Astrocyte of the hippocampus (primary cell): ENCODE measurements around the gene CGB8.
"Not testable (repeated sequence)": the region's sequence is repeated elsewhere in the genome, so short reads cannot be mapped to it uniquely, and the experiment has no call there.

Source experiments
- DNase-seq: peaks from one replicate; pipeline ENCODE4 v3.0.0; 2011; ENCODE audit warnings: low read depth, low spot score

Gene CGB8

GRCh38 chr19:49030323-49030722 lies 18.6 kb downstream of the CGB8 start:
- DNase-seq = not testable (repeated sequence)

GRCh38 chr19:49029749-49030148 lies 19.2 kb downstream of the CGB8 start:
- DNase-seq = peak; percentile 66

GRCh38 chr19:49028686-49029085 lies 20.2 kb downstream of the CGB8 start:
- not testable (repeated sequence) for DNase-seq

- DNase-seq = peak; percentile 30
Observed at GRCh38 chr19:49025599-49025998, 23.3 kb downstream of the CGB8 start.

- DNase-seq = not testable (repeated sequence)
Observed at GRCh38 chr19:49025088-49025487, 23.8 kb downstream of the CGB8 start.

GRCh38 chr19:49024233-49024632 lies 24.7 kb downstream of the CGB8 start, which contains the start of gene CGB3:
Gene CGB3, minus strand, starts transcription at chr19:49024333. Its CDS starts 362 bp downstream, at chr19:49023971.
- DNase-seq = not testable (repeated sequence)

GRCh38 chr19:49022116-49022515 lies 26.8 kb downstream of the CGB8 start:
- DNase-seq = no peak

GRCh38 chr19:49020931-49021895 lies 27.7 kb downstream of the CGB8 start:
- no peak for DNase-seq

- DNase-seq = no peak
Observed at GRCh38 chr19:49020342-49020741, 28.6 kb downstream of the CGB8 start.

GRCh38 chr19:49019242-49019932 lies 29.5 kb downstream of the CGB8 start:
- peak; percentile 79 for DNase-seq

- peak; percentile 35 for DNase-seq
Observed at GRCh38 chr19:49018388-49019241, 30.3 kb downstream of the CGB8 start.

- peak; percentile 86 for DNase-seq
Observed at GRCh38 chr19:49017666-49018351, 31.1 kb downstream of the CGB8 start.

GRCh38 chr19:49017041-49017665 lies 31.8 kb downstream of the CGB8 start, which contains the start of gene LHB:
Gene LHB, minus strand, starts transcription at chr19:49017091. Its CDS starts 10 bp downstream, at chr19:49017081.
- no peak for DNase-seq

- DNase-seq = no peak
Observed at GRCh38 chr19:49016067-49016839, 32.7 kb downstream of the CGB8 start.

- DNase-seq = no peak
Observed at GRCh38 chr19:49014870-49015255, 34.0 kb downstream of the CGB8 start.

- DNase-seq = no peak
Observed at GRCh38 chr19:49014123-49014869, 34.6 kb downstream of the CGB8 start.

GRCh38 chr19:49011194-49011593 lies 37.7 kb downstream of the CGB8 start:
- DNase-seq = no peak

GRCh38 chr19:49010453-49010852 lies 38.5 kb downstream of the CGB8 start:
- DNase-seq = no peak

- DNase-seq = no peak
Observed at GRCh38 chr19:49009828-49010227, 39.1 kb downstream of the CGB8 start.
